Fibroblast of gingiva (primary cell): Measurements from ENCODE around the gene CTNNA2.
A peak's percentile ranks its signal among the peaks of the same experiment; 100 is the strongest.

Experiments
- DNase-seq: peaks from one replicate; pipeline ENCODE4 v3.0.0-alpha.2; 2011; ENCODE audit warnings: low read depth

The CTNNA2 gene

DNA sequence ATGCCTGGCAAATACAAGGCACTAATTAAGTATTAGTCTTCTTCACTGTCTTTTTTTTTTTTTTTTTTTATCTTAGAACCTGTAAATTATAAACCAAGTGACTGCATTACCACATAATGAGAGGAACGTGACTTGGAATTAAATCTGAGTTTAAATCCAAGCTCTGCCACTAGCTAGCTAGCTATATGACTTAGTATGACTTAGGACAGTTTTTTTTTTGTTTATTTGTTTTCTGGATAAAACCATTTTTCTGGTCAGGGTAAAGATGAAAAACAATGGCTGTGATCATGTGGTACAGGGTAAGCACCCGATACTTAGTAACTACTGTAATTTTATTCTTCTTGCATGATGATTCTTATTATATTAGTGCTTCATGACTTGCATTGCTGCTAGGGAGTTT, 983.5 kb downstream of the CTNNA2 start:
- DNase-seq = no peak

- peak; percentile 1 for DNase-seq
Observed at GRCh38 chr2:80496775-80497174, 983.9 kb downstream of the CTNNA2 start.

DNA sequence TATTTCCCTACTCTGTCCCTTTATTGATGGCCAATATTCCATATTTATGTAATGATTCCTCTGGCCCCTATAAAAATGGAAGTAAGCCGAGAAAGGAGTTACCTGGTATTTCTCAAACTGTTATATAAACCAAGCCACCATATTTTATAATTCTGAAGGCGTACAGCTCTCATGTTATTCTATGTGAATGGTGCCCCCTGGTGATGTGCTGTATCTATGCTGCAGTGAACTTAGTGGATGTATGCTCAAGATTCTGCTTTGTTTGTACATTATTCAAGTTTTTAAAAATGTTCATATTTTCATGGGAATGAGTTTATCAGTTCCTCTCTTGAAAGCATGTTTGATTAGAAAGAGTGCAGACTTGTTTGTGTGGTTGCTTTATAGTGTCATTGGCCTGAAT, 986.2 kb downstream of the CTNNA2 start:
- DNase-seq = peak; percentile 16

- DNase-seq = no peak
Observed at GRCh38 chr2:80501874-80502624, 989.2 kb downstream of the CTNNA2 start.

DNA sequence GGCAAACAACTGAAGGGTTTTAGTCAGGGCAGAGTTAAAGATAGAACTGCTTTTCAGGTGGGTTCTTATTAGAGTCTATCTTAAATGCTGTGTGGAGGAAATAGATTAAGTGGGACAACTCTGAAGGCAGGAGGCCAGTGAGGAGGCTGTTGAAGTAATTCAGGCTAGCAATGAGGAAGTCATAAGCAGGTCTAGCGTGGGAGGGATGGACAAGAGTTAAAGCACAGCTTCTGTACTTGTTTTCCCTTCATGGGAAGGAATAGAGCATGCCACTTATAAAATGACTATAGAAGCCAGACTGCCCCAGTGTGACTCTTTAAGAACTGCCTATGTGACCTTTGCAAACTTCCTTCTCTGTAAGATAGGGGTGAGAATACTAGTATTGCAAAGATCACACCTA, 993.7 kb downstream of the CTNNA2 start:
- no peak for DNase-seq

GRCh38 chr2:80510716-80511115, 997.9 kb downstream of the CTNNA2 start:
- DNase-seq = no peak

GRCh38 chr2:80515964-80516363, 1003.1 kb downstream of the CTNNA2 start:
- DNase-seq = no peak

DNA sequence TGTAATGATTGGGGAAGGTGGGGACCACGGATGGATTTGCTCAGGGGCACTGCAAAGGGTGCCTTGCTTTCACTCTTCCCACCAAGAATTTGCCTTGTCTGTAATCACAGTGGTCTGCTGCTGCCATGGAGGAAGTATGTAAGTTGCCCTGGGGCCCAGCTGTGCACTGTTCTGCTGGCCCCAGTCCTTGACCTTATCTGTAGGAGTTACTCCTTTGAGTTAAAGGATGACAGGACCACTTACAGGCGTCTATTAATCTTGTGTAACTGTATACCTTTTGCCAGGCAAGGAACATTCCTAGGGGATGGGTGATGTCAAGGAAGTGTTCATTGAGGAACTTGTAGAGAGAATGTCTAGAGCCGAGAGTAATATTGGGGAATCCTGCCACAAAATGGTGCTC, 1004.5 kb downstream of the CTNNA2 start:
- DNase-seq = no peak

DNA sequence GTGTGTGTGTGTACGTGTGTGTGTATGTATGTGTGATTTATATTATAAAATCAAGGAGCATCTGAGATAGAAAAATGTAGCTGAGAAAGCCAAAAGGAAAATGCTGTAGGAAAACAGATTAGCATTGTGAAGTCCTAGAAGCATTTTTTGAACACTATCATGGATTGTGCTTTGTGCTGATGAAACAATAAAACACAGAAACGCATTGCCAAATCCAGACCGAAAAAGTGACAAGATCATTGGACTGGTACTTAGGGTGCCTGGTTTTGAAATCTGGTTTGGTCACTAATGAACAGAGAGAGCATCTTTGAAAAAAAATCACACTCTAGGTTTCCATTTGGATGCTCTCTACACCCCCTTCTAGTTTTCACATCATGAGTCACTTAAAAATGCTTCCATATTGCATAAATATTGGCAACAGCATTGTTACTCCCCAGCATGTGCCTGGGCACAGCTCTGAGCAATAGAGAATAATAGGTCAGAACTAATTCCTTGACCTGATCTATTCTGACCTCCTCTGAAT, 1006.3 kb downstream of the CTNNA2 start:
- DNase-seq = no peak

GRCh38 chr2:80519699-80520291, 1006.9 kb downstream of the CTNNA2 start:
- DNase-seq = no peak

GRCh38 chr2:80525152-80525551, 1012.3 kb downstream of the CTNNA2 start:
- no peak for DNase-seq

GRCh38 chr2:80527119-80527518, 1014.3 kb downstream of the CTNNA2 start:
- no peak for DNase-seq

- no peak for DNase-seq
Observed at GRCh38 chr2:80529466-80530165, 1016.8 kb downstream of the CTNNA2 start.

GRCh38 chr2:80530442-80531064, 1017.7 kb downstream of the CTNNA2 start:
- DNase-seq = no peak

DNA sequence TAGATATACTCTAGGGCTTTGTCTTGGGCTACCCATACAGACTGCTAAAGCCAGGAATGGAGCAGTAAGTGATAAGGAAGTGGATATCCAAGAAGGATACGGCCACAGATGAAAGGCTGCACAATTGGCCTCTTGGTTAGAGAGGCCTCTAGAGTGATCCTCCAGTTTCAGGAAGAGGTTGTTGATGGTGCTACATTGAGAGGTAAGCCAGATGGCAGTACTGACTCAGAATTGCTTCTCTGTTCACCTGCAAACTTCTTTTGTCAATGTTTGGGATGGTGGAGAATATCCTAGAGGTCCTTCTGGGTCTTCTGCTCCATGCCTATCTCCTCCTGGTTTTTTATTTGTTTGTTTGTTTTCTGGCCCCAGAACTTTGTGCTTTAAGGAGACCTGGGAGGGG, 1018.5 kb downstream of the CTNNA2 start:
- no peak for DNase-seq

GRCh38 chr2:80545420-80546210, 1032.8 kb downstream of the CTNNA2 start:
- no peak for DNase-seq

- no peak for DNase-seq
Observed at GRCh38 chr2:80546766-80547165, 1033.9 kb downstream of the CTNNA2 start.

GRCh38 chr2:80547344-80547743, 1034.5 kb downstream of the CTNNA2 start:
- no peak for DNase-seq

- DNase-seq = no peak
Observed at GRCh38 chr2:80548469-80548868, 1035.6 kb downstream of the CTNNA2 start.

GRCh38 chr2:80549901-80550300, 1037.0 kb downstream of the CTNNA2 start:
- no peak for DNase-seq

- DNase-seq = peak; percentile 2
Observed at GRCh38 chr2:80560326-80560725, 1047.5 kb downstream of the CTNNA2 start.

GRCh38 chr2:80568011-80568410, 1055.2 kb downstream of the CTNNA2 start:
- DNase-seq = no peak
